ENCODE data around the gene CDX2.

DNA sequence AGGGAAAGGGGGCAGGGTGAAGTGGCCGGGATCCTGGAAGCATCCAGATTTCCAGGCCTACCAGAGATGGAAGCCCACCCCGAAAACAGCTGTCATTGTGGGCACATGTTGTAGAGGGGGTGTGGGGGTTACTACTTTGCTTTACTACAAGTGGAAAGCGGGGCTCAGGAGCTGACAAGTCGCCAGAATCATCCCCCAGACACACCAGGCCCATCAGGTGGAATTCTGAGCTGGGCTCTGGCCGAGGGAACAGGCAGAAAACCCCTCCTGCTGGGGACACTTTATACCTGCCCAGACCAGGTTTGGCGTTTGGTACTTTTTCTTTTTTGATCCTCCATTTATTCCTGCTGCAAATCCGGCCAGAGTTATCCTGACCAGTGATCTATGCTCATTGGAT lies 3.8 kb downstream of the CDX2 start:
- TF ChIP-seq, protein P1, sequence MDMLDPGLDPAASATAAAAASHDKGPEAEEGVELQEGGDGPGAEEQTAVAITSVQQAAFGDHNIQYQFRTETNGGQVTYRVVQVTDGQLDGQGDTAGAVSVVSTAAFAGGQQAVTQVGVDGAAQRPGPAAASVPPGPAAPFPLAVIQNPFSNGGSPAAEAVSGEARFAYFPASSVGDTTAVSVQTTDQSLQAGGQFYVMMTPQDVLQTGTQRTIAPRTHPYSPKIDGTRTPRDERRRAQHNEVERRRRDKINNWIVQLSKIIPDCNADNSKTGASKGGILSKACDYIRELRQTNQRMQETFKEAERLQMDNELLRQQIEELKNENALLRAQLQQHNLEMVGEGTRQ (IDR thresholded peaks at IDR 0.05; ENCODE audit: borderline replicate concordance, low read depth, low read length): no peak
- TF ChIP-seq ZZZ3 (IDR thresholded peaks at IDR 0.05; ENCODE audit: control insufficient read depth, insufficient read length, low read depth): no peak
- TF ChIP-seq, protein P2, sequence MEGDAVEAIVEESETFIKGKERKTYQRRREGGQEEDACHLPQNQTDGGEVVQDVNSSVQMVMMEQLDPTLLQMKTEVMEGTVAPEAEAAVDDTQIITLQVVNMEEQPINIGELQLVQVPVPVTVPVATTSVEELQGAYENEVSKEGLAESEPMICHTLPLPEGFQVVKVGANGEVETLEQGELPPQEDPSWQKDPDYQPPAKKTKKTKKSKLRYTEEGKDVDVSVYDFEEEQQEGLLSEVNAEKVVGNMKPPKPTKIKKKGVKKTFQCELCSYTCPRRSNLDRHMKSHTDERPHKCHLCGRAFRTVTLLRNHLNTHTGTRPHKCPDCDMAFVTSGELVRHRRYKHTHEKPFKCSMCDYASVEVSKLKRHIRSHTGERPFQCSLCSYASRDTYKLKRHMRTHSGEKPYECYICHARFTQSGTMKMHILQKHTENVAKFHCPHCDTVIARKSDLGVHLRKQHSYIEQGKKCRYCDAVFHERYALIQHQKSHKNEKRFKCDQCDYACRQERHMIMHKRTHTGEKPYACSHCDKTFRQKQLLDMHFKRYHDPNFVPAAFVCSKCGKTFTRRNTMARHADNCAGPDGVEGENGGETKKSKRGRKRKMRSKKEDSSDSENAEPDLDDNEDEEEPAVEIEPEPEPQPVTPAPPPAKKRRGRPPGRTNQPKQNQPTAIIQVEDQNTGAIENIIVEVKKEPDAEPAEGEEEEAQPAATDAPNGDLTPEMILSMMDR (IDR thresholded peaks at IDR 0.05 in 2 of 3, conservative IDR thresholded peaks at IDR 0.05 in 1 of 3; ENCODE audit: control insufficient read depth in 2 of 3, extremely low read depth in 1 of 3, insufficient read depth in 1 of 3, low read depth in 3 of 3, low read length in 3 of 3): no peak
- no peak for TF ChIP-seq RCOR1 (conservative IDR thresholded peaks at IDR 0.05; ENCODE audit: low read depth, low read length)
- TF ChIP-seq SUZ12 (IDR thresholded peaks at IDR 0.05; ENCODE audit: unreplicated experiment): no peak
- TF ChIP-seq ZNF217 (IDR thresholded peaks at IDR 0.05): no peak
- TF ChIP-seq HDAC6 (IDR thresholded peaks at IDR 0.05; ENCODE audit: unreplicated experiment): no peak
- TF ChIP-seq, protein P3, sequence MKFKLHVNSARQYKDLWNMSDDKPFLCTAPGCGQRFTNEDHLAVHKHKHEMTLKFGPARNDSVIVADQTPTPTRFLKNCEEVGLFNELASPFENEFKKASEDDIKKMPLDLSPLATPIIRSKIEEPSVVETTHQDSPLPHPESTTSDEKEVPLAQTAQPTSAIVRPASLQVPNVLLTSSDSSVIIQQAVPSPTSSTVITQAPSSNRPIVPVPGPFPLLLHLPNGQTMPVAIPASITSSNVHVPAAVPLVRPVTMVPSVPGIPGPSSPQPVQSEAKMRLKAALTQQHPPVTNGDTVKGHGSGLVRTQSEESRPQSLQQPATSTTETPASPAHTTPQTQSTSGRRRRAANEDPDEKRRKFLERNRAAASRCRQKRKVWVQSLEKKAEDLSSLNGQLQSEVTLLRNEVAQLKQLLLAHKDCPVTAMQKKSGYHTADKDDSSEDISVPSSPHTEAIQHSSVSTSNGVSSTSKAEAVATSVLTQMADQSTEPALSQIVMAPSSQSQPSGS (IDR thresholded peaks at IDR 0.05; ENCODE audit: low read length): no peak
- TF ChIP-seq, protein P4, sequence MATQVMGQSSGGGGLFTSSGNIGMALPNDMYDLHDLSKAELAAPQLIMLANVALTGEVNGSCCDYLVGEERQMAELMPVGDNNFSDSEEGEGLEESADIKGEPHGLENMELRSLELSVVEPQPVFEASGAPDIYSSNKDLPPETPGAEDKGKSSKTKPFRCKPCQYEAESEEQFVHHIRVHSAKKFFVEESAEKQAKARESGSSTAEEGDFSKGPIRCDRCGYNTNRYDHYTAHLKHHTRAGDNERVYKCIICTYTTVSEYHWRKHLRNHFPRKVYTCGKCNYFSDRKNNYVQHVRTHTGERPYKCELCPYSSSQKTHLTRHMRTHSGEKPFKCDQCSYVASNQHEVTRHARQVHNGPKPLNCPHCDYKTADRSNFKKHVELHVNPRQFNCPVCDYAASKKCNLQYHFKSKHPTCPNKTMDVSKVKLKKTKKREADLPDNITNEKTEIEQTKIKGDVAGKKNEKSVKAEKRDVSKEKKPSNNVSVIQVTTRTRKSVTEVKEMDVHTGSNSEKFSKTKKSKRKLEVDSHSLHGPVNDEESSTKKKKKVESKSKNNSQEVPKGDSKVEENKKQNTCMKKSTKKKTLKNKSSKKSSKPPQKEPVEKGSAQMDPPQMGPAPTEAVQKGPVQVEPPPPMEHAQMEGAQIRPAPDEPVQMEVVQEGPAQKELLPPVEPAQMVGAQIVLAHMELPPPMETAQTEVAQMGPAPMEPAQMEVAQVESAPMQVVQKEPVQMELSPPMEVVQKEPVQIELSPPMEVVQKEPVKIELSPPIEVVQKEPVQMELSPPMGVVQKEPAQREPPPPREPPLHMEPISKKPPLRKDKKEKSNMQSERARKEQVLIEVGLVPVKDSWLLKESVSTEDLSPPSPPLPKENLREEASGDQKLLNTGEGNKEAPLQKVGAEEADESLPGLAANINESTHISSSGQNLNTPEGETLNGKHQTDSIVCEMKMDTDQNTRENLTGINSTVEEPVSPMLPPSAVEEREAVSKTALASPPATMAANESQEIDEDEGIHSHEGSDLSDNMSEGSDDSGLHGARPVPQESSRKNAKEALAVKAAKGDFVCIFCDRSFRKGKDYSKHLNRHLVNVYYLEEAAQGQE (IDR thresholded peaks at IDR 0.05; ENCODE audit: low read depth, low read length): no peak
- TF ChIP-seq BHLHE40 (IDR thresholded peaks at IDR 0.05; ENCODE audit: borderline replicate concordance in 1 of 2, low read depth in 2 of 2, low read length in 1 of 2): no peak

All from GM12878 (cell line).